ENCODE data around the gene FRMPD3.

GRCh38 chrX:107480272-107480671 lies 30.8 kb downstream of the FRMPD3 start:
- TF ChIP-seq CTCF (conservative IDR thresholded peaks at IDR 0.05 in 1 of 2, IDR thresholded peaks at IDR 0.05 in 1 of 2; ENCODE audit: extremely low read depth in 1 of 2, insufficient read depth in 1 of 2, low read depth in 1 of 2, low read length in 2 of 2), result no peak
- TF ChIP-seq EZH2 (IDR thresholded peaks at IDR 0.05; ENCODE audit: borderline replicate concordance, low read length), result no peak

Measured in mammary epithelial cell (primary cell).